A549 (cell line): Measurements from ENCODE around the gene FAM227B.

Experiments
- BHLHE40 ChIP-seq: IDR thresholded peaks from 2 replicates; pipeline ENCODE4 v1.6.1; 2012; ENCODE audit warnings: low read depth, low read length, inconsistent platforms
- CEBPB ChIP-seq, 2 experiments: fragments of >200 bp in 1 of 2; sonication (Bioruptor Twin) in 1 of 2; formaldehyde crosslinking in 1 of 2; IDR thresholded peaks; 2 replicates each; pipeline ENCODE4 v1.6.1; 2012 to 2016
- JUN ChIP-seq, 2 experiments: fragments of >200 bp; sonication (Bioruptor Twin); formaldehyde crosslinking; IDR thresholded peaks; 2 replicates in 1 of 2; 3 replicates in 1 of 2; pipeline ENCODE4 v1.6.1; 2016 to 2017
- MAFK ChIP-seq: fragments of 450-650 bp; IDR thresholded peaks from 2 replicates; pipeline ENCODE4 v1.6.1; 2014; ENCODE audit not compliant: partially characterized antibody
- NR3C1 ChIP-seq: fragments of >200 bp; sonication (Bioruptor Twin); formaldehyde crosslinking; IDR thresholded peaks from 3 replicates; pipeline ENCODE4 v1.6.1; 2017
- POLR2A ChIP-seq: IDR thresholded peaks from 2 replicates; pipeline ENCODE4 v1.6.1; 2012; ENCODE audit warnings: mild to moderate bottlenecking, low read length
- RAD21 ChIP-seq, 2 experiments: fragments of >200 bp in 1 of 2; sonication (Bioruptor Twin) in 1 of 2; formaldehyde crosslinking in 1 of 2; IDR thresholded peaks in 1 of 2; conservative IDR thresholded peaks in 1 of 2; 2 replicates in 1 of 2; 3 replicates in 1 of 2; pipeline ENCODE4 v1.6.1; 2012 to 2018; ENCODE audit warnings: inconsistent platforms in 1 of 2
- RNF2 ChIP-seq: fragments of 200-600 bp; sonication (generic); IDR thresholded peaks from 2 replicates; pipeline ENCODE4 v1.6.1; 2016; ENCODE audit warnings: low read depth, mild to moderate bottlenecking, antibody characterized with exemption, moderate library complexity, borderline replicate concordance
- ZC3H11A ChIP-seq: fragments of 450-650 bp; IDR thresholded peaks from 2 replicates; pipeline ENCODE4 v1.6.1; 2014; ENCODE audit warnings: antibody characterized with exemption, mild to moderate bottlenecking
- TF ChIP-seq, protein P1 (sequence below): fragments of >200 bp; sonication (Bioruptor Twin); formaldehyde crosslinking; IDR thresholded peaks from 3 replicates; pipeline ENCODE4 v1.5.1; 2016
- TF ChIP-seq, protein P2 (sequence below): IDR thresholded peaks from 2 replicates; pipeline ENCODE4 v1.6.1; 2012
- TF ChIP-seq, protein P3 (sequence below): fragments of 250-450 bp; sonication (Bioruptor Pico); IDR thresholded peaks from 2 replicates; pipeline ENCODE4 v1.5.0; 2020; ENCODE audit warnings: low read depth, mild to moderate bottlenecking, moderate library complexity
- TF ChIP-seq, protein P4 (sequence below): fragments of 200-600 bp; sonication (generic); IDR thresholded peaks from 2 replicates; pipeline ENCODE4 v1.6.1; 2016; ENCODE audit warnings: antibody characterized with exemption, mild to moderate bottlenecking, moderate library complexity

DNA sequence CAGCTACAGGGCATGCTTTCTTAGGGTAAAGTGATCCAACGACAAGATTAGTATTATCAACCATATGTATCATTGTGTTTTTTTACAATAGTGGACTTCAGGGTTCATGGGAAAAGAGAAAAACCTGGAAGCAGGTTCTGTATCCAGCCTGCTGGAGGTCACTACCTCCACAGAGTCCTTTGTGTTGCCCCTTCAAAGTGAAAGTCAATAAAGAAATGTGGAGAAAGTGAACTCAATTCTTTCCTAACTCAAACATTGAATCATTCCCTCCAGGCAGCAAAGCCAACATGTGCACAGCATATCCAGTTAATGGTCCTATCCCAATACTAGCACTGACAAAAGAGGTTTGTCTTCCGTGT lies 152.2 kb downstream of the FAM227B start:
- TF ChIP-seq, protein P1, sequence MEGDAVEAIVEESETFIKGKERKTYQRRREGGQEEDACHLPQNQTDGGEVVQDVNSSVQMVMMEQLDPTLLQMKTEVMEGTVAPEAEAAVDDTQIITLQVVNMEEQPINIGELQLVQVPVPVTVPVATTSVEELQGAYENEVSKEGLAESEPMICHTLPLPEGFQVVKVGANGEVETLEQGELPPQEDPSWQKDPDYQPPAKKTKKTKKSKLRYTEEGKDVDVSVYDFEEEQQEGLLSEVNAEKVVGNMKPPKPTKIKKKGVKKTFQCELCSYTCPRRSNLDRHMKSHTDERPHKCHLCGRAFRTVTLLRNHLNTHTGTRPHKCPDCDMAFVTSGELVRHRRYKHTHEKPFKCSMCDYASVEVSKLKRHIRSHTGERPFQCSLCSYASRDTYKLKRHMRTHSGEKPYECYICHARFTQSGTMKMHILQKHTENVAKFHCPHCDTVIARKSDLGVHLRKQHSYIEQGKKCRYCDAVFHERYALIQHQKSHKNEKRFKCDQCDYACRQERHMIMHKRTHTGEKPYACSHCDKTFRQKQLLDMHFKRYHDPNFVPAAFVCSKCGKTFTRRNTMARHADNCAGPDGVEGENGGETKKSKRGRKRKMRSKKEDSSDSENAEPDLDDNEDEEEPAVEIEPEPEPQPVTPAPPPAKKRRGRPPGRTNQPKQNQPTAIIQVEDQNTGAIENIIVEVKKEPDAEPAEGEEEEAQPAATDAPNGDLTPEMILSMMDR: no peak
- TF ChIP-seq BHLHE40: no peak
- no peak for TF ChIP-seq POLR2A
- TF ChIP-seq JUN (IDR thresholded peaks at IDR 0.05): no peak
- TF ChIP-seq, protein P2, sequence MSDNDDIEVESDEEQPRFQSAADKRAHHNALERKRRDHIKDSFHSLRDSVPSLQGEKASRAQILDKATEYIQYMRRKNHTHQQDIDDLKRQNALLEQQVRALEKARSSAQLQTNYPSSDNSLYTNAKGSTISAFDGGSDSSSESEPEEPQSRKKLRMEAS: no peak
- no peak for TF ChIP-seq CEBPB (IDR thresholded peaks at IDR 0.05)
- TF ChIP-seq NR3C1: no peak
- no peak for TF ChIP-seq MAFK
- no peak for TF ChIP-seq RAD21 (conservative IDR thresholded peaks at IDR 0.05 in 1 of 2, IDR thresholded peaks at IDR 0.05 in 1 of 2)
- TF ChIP-seq RNF2: no peak
- no peak for TF ChIP-seq ZC3H11A
- TF ChIP-seq, protein P3, sequence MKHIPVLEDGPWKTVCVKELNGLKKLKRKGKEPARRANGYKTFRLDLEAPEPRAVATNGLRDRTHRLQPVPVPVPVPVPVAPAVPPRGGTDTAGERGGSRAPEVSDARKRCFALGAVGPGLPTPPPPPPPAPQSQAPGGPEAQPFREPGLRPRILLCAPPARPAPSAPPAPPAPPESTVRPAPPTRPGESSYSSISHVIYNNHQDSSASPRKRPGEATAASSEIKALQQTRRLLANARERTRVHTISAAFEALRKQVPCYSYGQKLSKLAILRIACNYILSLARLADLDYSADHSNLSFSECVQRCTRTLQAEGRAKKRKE (CRISPR knock-in tag): no peak
- TF ChIP-seq, protein P4, sequence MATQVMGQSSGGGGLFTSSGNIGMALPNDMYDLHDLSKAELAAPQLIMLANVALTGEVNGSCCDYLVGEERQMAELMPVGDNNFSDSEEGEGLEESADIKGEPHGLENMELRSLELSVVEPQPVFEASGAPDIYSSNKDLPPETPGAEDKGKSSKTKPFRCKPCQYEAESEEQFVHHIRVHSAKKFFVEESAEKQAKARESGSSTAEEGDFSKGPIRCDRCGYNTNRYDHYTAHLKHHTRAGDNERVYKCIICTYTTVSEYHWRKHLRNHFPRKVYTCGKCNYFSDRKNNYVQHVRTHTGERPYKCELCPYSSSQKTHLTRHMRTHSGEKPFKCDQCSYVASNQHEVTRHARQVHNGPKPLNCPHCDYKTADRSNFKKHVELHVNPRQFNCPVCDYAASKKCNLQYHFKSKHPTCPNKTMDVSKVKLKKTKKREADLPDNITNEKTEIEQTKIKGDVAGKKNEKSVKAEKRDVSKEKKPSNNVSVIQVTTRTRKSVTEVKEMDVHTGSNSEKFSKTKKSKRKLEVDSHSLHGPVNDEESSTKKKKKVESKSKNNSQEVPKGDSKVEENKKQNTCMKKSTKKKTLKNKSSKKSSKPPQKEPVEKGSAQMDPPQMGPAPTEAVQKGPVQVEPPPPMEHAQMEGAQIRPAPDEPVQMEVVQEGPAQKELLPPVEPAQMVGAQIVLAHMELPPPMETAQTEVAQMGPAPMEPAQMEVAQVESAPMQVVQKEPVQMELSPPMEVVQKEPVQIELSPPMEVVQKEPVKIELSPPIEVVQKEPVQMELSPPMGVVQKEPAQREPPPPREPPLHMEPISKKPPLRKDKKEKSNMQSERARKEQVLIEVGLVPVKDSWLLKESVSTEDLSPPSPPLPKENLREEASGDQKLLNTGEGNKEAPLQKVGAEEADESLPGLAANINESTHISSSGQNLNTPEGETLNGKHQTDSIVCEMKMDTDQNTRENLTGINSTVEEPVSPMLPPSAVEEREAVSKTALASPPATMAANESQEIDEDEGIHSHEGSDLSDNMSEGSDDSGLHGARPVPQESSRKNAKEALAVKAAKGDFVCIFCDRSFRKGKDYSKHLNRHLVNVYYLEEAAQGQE: no peak
